ENCODE results near the gene RASA3. TPM values are rescaled to one million over a fixed set of nuclear protein-coding genes. Genes with fewer than 3 reads are reported as not detected.

RASA3 gene
- total RNA-seq, 1 donor from 2014 or later, result 17.3 TPM

- Histone ChIP-seq H3K4me3 (no peak overlapping the region), H3K9me3 (no peaks in the 10 kb centered on the region), H3K27me3 (no peaks in the 10 kb centered on the region), H3K36me3 (no peaks in the 10 kb centered on the region), H3K4me1 (peaks cover 16% of the 10 kb centered on the region), H3K27ac (no peak overlapping the region)
- DNase-seq, result no peak
- ATAC-seq, result no peak
- intact Hi-C loops (cut with DNase I), result no loop called here
- TF ChIP-seq CTCF (IDR thresholded peaks at IDR 0.05), result no peak
These were observed 25.6 kb upstream of the RASA3 start for GRCh38 chr13:114157869-114158495.

DNA sequence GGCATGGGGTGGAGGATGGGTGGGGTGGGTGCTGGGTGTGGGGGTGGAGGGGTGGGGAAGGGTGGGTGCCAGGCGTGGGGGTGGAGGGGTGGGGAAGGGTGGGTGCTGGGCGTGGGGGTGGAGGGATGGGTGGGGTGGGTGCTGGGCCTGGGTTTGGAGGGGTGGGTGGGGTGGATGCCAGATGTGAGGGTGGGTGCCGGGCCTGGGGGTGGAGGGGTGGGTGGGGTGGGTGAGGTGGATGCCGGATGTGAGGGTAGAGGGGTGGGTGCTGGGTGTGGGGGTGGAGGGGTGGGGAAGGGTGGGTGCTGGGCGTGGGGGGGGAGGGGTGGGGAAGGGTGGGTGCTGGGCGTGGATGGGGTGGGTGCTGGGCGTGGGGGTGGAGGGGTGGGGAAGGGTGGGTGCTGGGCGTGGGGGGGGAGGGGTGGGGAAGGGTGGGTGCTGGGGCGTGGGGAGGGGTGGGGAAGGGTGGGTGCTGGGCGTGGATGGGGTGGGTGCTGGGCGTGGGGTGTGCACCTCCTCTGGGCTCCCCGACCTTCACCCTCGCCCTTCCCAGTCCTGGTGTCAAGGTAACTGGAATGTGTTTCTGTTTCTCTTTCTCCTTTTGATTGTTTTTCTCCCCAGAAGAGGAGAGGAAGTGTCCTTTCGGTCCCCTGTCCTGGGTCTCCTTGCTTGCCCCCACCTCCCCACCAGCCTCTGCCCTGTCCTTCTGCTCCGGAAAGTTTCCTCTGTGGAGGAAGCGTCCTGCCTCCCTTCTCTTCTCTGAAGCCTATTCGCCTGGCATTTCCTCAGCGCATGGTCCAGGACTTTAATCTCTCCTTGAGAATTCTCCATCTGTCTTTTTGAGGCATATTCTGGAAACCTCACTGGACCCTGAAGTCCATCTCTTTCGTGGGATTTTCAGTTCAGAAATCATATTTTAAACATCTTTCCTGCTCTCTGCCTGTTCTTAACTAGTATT, 23.8 kb upstream of the RASA3 start:
- Histone ChIP-seq H3K4me1 (peaks cover 8% of the 10 kb centered on the region), H3K4me3 (no peak overlapping the region), H3K9me3 (no peaks in the 10 kb centered on the region), H3K27me3 (no peaks in the 10 kb centered on the region), H3K27ac (no peak overlapping the region), H3K36me3 (no peaks in the 10 kb centered on the region)
- DNase-seq (peak; percentile 16), ATAC-seq (no peak)
- no peak for TF ChIP-seq CTCF (IDR thresholded peaks at IDR 0.05)
- intact Hi-C loops (cut with DNase I), result no loop called here

DNA sequence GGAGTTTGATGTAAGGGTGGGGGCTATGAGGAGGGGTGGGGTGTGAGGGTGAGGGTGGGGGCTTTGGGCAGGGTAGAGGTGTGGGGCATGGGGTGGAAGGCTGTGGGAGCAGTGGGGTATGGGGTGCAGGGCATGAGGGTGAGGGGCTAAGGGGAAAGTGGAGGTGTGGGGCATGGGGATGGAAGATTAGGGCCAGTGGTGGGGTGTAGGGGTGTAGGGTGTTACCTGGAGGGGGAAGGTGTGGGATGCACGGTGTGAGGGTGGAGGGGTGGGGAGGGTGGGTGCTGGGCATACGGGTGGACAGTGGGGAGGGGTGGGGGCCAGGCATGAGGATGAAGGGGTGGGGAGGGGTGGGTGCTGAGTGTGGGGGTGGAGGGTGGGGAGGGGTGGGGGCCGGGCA, 22.9 kb upstream of the RASA3 start:
- H3K9me3 ChIP-seq, result no peaks in the 10 kb centered on the region
- ATAC-seq, result no peak
- H3K4me3 ChIP-seq, result no peak overlapping the region
- H3K36me3 ChIP-seq, result no peaks in the 10 kb centered on the region
- peak; percentile 31 for DNase-seq
- H3K4me1 ChIP-seq, result peaks cover 10% of the 10 kb centered on the region
- no peaks in the 10 kb centered on the region for H3K27me3 ChIP-seq
- H3K27ac ChIP-seq, result no peak overlapping the region
- TF ChIP-seq CTCF (IDR thresholded peaks at IDR 0.05), result no peak
- intact Hi-C loops (cut with DNase I), result no loop called here

GRCh38 chr13:114154476-114154875, 22.1 kb upstream of the RASA3 start:
- H3K4me3 ChIP-seq, result no peak overlapping the region
- no peak overlapping the region for H3K27ac ChIP-seq
- H3K27me3 ChIP-seq, result no peaks in the 10 kb centered on the region
- no peaks in the 10 kb centered on the region for H3K36me3 ChIP-seq
- no peaks in the 10 kb centered on the region for H3K9me3 ChIP-seq
- H3K4me1 ChIP-seq, result peaks cover 10% of the 10 kb centered on the region
- intact Hi-C loops (cut with DNase I), result no loop called here
- no peak for TF ChIP-seq CTCF (IDR thresholded peaks at IDR 0.05)
- DNase-seq, result no peak
- no peak for ATAC-seq

DNA sequence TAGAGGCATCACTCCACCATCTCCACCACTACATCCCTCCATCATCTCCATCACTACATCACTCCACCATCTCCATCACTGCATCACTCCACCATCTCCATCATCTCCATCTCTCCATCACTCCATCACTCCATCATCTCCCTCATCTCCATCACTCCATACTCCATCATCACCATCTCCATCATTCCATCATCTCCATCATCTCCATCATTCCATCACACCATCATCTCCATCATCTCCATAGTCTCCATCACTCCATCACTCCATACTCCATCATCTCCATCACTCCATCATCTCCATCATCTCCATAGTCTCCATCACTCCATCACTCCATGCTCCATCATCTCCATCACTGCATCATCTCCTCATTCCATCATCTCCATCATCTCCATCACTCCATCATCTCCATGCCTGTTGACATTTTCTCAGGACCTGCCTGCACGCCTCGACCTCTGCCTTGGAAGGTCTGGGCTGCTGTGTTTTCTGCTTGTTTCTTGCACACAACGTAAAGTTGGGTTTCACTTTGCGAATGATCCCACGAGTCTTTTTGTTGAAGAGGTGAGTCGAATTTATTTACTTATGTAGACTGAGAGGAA, 21.2 kb upstream of the RASA3 start:
- Histone ChIP-seq H3K4me3 (no peak overlapping the region), H3K27ac (no peak overlapping the region), H3K27me3 (no peaks in the 10 kb centered on the region), H3K4me1 (peaks cover 10% of the 10 kb centered on the region), H3K36me3 (no peaks in the 10 kb centered on the region), H3K9me3 (no peaks in the 10 kb centered on the region)
- DNase-seq (peak; percentile 45), ATAC-seq (no peak)
- intact Hi-C loops (cut with DNase I), result no loop called here
- no peak for TF ChIP-seq CTCF (IDR thresholded peaks at IDR 0.05)

Measured in upper lobe of right lung (tissue), 1 donor.